Activated T-cell treated with anti-CD3 and anti-CD28 coated beads, Interleukin-2, amount 50 U/mL, for 48 hours (primary cell): ENCODE data around the gene UBASH3B.
"Not testable (repeated sequence)": the region's sequence is repeated elsewhere in the genome, so short reads cannot be mapped to it uniquely, and the experiment has no call there.

ENCODE experiments used
- DNase-seq, 2 experiments: peaks; one replicate each; pipeline ENCODE4 v3.0.0-alpha.2; 2020

Gene UBASH3B

GRCh38 chr11:122820158-122820557 lies 164.6 kb downstream of the UBASH3B start:
- no peak for DNase-seq

- DNase-seq = no peak
These were observed 165.6 kb downstream of the UBASH3B start for GRCh38 chr11:122821169-122821568.

DNA sequence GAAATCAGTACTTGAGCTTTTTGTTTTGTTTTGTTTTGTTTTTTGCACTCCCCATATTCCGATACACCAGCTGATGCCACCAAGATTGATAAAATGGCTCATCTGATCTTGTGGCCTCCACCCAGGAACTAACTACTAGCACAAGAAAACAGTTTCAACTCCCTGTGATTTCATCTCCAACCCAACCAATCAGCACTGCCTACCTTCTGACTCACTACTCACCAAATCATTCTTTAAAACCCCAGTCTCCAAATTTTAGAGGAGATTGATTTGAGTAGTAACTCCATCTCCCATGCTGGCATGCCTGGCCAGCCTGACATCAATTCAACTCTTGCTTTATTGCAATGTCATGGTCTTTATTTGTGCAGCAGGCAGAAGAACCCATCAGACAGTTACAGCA lies 166.7 kb downstream of the UBASH3B start:
- DNase-seq = no peak

DNA sequence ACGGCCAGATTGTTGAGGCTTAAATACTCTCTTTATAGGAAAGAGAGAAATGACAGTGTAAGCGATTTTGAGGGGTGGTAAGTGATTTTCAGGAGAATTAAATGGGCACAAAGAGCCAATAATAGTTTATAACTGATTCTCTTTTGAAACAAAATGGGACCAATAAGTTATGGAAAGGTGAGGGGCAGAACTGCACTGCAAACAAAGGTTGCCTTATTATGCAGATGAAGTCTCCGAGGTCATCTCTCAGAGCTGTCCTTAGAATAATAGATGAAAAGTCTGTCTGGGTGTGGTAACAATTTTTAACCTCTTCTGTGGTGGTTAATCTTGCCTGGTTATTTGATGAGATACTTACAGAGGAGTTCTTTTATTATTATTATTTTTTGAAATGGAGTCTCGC lies 168.0 kb downstream of the UBASH3B start:
- DNase-seq = no peak

- DNase-seq = not testable (repeated sequence)
These were observed 173.8 kb downstream of the UBASH3B start for GRCh38 chr11:122829371-122829770.

GRCh38 chr11:122832297-122832696 lies 176.8 kb downstream of the UBASH3B start:
- DNase-seq = not testable (repeated sequence)

GRCh38 chr11:122832721-122833470 lies 177.4 kb downstream of the UBASH3B start:
- no peak for DNase-seq

DNA sequence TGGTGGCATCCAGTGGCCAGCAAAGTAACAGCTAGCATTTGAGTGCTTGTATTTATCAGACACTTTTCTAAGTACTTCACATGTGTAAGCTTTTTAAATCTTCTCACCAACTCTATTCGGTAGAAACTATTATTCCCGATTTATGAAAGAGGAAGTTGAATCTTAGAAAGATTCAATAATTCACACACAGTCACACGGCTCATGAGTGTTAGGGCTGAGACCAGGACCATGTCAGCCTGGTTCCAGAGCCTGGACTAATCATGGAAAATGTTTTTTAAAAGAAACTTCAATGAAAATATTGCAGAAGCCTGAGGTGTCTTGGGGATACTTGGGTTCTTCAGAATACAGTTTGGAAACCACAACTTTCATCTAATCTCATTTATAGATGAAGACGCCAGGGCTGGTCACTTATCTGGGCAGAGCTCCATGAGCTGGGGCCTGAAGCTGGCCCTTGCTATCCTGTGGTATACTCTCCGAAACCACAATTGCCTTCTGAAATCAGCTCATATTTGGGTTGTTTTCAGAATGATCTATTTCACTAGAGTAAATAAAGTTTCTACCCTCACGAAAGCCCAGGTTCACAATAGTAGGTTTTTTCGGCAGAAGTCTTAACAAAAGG lies 178.4 kb downstream of the UBASH3B start:
- DNase-seq = no peak

GRCh38 chr11:122836916-122837315 lies 181.4 kb downstream of the UBASH3B start:
- DNase-seq = no peak

- DNase-seq = no peak
These were observed 182.2 kb downstream of the UBASH3B start for GRCh38 chr11:122837528-122838346.

DNA sequence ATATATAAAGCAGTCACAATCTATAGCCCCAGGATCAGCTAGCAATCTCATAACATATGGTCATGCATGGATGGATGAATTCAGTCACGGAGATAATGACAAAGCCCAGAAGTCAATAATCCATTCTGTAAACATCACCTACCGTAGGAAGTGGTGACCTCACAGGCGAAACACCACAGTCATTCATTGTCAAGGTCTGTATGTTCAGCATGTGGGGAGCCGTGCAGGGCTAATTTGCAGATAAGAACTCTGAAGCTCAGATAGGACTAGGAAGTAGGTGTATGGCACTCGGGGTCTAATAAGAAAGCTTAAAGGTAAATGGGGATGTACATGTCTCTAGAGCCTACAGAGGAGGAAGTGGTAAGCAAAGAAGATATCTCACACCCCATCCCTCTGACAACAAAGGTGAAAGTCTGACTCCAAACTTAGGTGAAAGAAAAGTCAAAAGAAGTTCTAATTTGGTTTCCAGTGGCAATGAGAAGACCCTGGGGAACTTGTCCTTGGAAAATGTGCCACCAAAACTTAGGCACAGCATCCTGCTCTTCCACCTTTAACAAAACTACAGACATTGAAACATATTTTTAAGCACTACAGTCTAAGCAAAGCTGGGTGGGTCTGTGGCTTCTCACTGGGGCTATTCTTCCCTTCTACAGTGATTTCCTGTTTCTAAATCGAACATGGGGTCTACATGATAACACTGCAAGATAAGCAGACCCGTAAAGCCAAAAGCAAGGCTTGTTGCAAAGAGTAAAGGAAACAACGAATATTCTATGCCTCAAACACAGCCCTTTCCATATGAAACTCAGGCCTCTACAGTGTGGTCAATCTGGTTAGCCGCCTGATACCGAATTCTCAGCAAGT lies 188.0 kb downstream of the UBASH3B start:
- peak; percentile 51 to 61 for DNase-seq

DNA sequence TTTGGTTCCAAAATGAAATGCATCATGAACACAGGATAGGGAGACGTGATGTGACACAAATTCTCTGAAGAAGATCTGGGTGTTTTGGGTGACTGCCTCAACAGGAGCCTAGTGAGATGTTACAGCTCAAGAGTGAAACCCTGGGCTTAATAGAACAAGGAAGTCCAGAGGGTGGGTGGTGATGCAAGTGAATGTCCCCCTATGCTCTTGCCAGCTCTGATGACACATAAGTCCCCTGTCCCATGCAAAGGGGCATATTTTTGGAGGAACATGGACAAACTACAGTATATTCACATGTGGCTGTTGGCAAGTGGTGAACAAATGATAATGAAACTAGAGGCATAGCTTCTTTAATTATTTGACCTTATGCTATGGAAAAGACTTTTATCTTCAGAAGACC lies 191.9 kb downstream of the UBASH3B start:
- DNase-seq = no peak

DNA sequence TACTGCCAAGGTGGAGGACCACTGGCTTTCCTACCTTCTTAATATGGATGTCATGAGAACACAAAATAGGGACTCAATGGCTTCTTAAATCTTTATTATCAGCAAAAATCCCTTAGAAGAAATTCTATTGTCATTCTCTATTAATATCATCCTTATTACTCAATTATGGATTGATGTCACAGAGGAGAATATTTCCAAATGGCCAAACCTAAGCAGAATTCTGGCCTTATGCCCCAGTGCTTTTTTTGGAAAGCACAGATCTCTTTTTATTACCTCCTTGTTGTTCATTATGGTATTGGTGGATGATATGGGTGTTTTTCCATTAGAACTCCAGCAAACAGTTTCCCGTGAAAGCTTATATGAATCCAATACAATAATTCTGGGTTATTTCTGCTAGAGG lies 192.7 kb downstream of the UBASH3B start:
- DNase-seq = no peak

- peak; percentile 71 to 75 for DNase-seq
These were observed 194.6 kb downstream of the UBASH3B start for GRCh38 chr11:122850076-122850631.

GRCh38 chr11:122851366-122851966 lies 195.9 kb downstream of the UBASH3B start:
- DNase-seq = no peak

DNA sequence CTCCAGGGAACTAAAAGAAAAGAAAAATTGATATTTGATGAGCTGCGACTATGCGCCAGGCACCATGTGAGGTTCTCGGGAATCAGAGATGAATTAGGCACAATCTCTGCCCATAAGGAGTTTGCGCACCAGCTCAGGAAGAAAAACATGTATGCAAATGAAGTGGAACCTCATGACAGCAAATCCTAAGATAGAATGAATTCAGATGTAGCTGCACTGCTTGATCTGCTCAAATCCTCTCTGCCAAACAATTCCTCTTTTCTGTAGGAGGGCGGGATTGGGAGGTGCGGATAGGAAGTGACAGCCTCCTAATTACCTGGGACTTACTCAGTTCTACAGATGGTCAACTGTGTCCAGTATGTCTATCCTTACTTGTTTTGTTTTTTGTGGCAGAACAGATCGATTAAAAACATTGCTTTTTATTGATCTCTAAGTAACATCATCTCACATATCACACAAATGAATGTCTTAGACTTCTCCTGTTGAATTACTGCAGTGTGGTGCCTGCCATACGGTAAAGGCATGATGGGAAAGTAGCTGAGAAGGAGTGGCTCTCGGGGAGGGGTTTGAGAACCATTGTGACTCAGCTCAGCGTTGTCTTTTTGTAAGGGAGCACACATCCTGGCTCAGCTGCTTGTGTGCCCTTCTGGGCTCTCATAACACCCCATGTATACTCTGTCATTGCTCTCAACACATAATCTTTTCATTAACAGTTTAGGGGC lies 196.7 kb downstream of the UBASH3B start:
- DNase-seq = peak; percentile 42 to 53

GRCh38 chr11:122852796-122853160 lies 197.3 kb downstream of the UBASH3B start:
- no peak for DNase-seq

DNA sequence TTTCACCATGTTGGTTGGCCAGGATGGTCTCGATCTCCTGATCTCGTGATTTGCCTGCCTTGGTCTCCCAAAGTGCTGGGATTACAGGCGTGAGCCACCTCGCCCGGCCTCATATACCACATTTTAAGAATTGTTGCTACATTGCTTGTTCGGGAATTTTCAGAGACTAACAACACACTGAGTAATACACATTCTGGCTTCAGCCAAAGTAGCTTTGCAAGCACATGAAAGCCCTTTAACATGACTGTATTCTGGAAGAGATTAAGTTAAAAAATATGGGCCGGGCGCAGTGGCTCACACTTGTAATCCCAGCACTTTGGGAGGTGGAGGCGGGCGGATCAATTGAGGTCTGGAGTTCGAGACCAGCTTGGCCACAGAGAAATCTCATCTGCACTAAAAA lies 197.7 kb downstream of the UBASH3B start:
- no peak for DNase-seq

DNA sequence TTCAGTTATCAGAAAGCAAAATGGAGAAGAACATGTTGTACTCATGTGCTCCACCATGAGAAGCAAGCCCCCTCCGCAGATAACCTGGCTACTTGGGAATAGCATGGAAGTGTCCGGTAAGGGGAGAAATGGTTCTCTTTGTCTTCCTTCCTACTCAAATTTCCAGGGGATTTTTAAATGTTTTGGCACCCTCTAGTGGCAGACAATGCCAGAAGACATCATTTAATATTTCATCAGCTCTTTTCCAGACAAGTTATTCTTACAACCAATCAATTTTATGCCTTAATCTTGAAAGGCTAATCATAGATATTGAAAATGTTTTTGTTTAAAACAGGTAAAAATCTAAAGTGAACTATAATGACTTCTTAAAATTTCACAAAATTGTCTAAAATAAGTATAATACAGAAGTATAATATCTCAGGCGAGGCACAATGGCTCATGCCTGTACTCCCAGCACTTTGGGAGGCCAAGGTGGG lies 198.5 kb downstream of the UBASH3B start:
- peak; percentile 44 to 47 for DNase-seq

DNA sequence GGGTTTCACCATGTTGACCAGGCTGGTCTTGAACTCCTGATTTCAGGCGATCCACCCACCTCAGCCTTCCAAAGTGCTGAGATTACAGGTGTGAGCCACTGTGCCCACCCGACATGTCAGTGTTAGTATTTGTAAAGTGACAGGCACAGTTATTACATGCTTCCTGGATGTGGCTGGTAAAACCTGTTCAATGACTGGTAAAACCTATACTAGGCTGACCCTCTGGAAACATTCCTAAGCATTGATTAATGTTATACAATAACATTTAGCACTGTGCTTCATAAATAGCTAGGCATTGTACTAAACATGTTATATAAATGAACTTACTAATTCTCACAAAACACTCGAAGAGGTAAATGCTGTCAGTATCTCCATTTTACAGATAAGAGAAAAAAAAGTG lies 206.1 kb downstream of the UBASH3B start:
- DNase-seq = no peak

DNA sequence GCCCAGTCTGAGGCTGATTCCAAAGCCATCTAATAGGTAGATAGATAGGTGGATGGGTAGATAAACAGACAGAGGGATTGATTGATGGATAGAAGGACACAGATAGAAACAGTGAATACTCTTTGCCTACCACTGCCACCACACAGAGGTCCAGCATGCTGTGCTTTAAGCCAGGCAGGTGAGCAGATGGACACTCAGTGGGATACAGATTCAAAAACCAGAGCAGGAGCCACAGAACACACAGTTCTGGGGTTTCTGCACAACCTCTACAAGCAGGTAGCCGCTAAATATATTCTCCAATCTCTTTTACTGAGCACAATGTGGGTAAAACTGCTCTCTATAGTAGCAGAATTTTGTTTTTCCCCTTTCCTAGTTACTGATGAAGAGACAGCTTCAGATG lies 206.6 kb downstream of the UBASH3B start:
- no peak for DNase-seq
